Sigmoid colon (tissue), 4 donors: Measurements from ENCODE around the gene DSCAML1.

Source experiments
- EP300 ChIP-seq, 4 donors: sonication (generic); formaldehyde crosslinking; IDR thresholded peaks; one replicate each; pipeline ENCODE4 v1.6.1; 2017; ENCODE audit warnings: antibody characterized with exemption in 4 of 4
- POLR2A ChIP-seq, 2 donors: fragments of 450-650 bp; IDR thresholded peaks; one replicate each; pipeline ENCODE4 v1.6.1; 2016; ENCODE audit warnings: antibody characterized with exemption in 2 of 2, mild to moderate bottlenecking in 2 of 2, moderate library complexity in 2 of 2
- POLR2AphosphoS5 ChIP-seq, 4 donors: sonication (generic); formaldehyde crosslinking; IDR thresholded peaks; one replicate each; pipeline ENCODE4 v1.6.1; 2017; ENCODE audit warnings: antibody characterized with exemption in 4 of 4
- TF ChIP-seq, protein P1 (sequence below), 4 experiments: fragments of 450-650 bp in 3 of 4; fragments of 200-600 bp in 1 of 4; IDR thresholded peaks; one replicate each; pipeline ENCODE4 v1.5.1; 2016 to 2019; ENCODE audit warnings: antibody characterized with exemption in 4 of 4, mild to moderate bottlenecking in 3 of 4, moderate library complexity in 2 of 4

DNA sequence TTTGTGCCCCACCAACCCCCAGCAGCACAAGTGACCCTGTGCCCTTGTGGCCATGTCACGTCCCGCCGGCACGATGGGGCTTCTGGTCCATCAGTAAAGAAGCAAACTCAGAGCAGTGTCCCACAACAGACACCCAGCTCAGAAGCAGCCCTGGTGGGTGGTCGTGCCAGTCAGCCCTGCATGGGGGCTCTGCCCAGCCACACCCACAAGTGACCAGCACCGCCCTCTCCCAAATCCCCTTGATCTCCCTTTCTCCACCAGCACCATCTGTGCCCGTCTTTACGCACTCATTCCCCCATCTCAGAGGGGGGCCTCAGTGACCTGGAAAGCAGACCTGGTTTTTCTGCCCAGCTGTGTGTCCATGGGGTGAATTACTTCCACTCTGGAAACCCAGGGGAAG lies 149.1 kb downstream of the DSCAML1 start:
- TF ChIP-seq, protein P1, sequence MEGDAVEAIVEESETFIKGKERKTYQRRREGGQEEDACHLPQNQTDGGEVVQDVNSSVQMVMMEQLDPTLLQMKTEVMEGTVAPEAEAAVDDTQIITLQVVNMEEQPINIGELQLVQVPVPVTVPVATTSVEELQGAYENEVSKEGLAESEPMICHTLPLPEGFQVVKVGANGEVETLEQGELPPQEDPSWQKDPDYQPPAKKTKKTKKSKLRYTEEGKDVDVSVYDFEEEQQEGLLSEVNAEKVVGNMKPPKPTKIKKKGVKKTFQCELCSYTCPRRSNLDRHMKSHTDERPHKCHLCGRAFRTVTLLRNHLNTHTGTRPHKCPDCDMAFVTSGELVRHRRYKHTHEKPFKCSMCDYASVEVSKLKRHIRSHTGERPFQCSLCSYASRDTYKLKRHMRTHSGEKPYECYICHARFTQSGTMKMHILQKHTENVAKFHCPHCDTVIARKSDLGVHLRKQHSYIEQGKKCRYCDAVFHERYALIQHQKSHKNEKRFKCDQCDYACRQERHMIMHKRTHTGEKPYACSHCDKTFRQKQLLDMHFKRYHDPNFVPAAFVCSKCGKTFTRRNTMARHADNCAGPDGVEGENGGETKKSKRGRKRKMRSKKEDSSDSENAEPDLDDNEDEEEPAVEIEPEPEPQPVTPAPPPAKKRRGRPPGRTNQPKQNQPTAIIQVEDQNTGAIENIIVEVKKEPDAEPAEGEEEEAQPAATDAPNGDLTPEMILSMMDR (IDR thresholded peaks at IDR 0.05): no peak
- TF ChIP-seq POLR2A (IDR thresholded peaks at IDR 0.05) (no peak), POLR2AphosphoS5 (IDR thresholded peaks at IDR 0.05) (no peak), EP300 (IDR thresholded peaks at IDR 0.05) (no peak)
